Measurements from ENCODE around the gene NRXN2.
A peak's percentile ranks its signal among the peaks of the same experiment; 100 is the strongest.

The NRXN2 gene

DNA sequence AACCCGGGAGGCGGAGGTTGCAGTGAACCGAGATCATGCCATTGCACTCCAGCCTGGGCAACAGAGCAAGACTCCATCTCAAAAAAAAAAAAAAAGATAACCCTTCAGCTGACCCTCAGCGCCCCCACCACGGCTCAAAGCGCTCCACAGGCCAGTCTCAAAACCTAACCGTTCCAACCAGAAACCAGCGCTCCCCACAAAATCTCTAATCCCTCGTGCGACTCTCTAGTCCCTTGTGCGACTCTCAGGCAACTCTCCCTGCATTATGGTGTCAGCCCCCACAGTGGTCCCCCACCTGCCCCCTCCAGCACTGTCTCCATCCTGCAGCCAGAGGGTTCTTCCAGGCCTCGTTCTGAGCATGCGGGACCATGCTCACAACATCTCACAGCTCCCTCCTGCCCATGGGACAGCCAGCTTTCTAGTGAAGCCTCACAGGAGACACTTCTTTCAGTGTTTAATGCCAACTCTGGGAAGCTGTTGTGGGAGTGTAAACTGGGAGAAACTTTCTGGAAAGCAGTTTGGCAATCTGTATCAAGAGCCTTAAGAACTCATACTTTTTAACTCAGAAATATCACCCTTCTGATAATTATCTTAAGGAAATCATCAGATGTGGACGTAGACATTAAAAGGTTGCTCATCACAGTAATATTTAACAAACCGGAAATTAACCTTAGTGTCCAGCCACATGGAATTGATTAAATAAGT, 25.1 kb upstream of the NRXN2 start:
- H3K4me3 ChIP-seq (ENCODE audit: low read depth, low read length) = no peak overlapping the region
- H3K27me3 ChIP-seq (ENCODE audit: control insufficient read depth, insufficient read depth, low read length) = peaks cover 5% of the 10 kb centered on the region
- no peaks in the 10 kb centered on the region for H3K9me3 ChIP-seq (ENCODE audit: control insufficient read depth, insufficient read depth, low read length)

GRCh38 chr11:64746486-64746885, 23.5 kb upstream of the NRXN2 start:
- no peaks in the 10 kb centered on the region for H3K4me1 ChIP-seq (ENCODE audit: control insufficient read depth, insufficient read depth, low read length)
- no peaks in the 10 kb centered on the region for H3K9me3 ChIP-seq (ENCODE audit: control insufficient read depth, insufficient read depth, low read length)
- H3K27me3 ChIP-seq (ENCODE audit: control insufficient read depth, insufficient read depth, low read length) = peaks cover 5% of the 10 kb centered on the region
- H3K36me3 ChIP-seq (ENCODE audit: control insufficient read depth, insufficient read depth, low read length) = no peaks in the 10 kb centered on the region
- H3K9ac ChIP-seq (ENCODE audit: low read depth, low read length) = no peak overlapping the region
- peak overlapping the region; percentile 78 for H3K4me3 ChIP-seq (ENCODE audit: low read depth, low read length)

More for the DNA sequence above, 25.1 kb upstream of the NRXN2 start:
- Histone ChIP-seq H3K36me3 (ENCODE audit: control insufficient read depth, insufficient read depth, low read length) (no peaks in the 10 kb centered on the region), H3K9ac (ENCODE audit: low read depth, low read length) (no peak overlapping the region), H3K4me1 (ENCODE audit: control insufficient read depth, insufficient read depth, low read length) (peaks cover 2% of the 10 kb centered on the region)

DNA sequence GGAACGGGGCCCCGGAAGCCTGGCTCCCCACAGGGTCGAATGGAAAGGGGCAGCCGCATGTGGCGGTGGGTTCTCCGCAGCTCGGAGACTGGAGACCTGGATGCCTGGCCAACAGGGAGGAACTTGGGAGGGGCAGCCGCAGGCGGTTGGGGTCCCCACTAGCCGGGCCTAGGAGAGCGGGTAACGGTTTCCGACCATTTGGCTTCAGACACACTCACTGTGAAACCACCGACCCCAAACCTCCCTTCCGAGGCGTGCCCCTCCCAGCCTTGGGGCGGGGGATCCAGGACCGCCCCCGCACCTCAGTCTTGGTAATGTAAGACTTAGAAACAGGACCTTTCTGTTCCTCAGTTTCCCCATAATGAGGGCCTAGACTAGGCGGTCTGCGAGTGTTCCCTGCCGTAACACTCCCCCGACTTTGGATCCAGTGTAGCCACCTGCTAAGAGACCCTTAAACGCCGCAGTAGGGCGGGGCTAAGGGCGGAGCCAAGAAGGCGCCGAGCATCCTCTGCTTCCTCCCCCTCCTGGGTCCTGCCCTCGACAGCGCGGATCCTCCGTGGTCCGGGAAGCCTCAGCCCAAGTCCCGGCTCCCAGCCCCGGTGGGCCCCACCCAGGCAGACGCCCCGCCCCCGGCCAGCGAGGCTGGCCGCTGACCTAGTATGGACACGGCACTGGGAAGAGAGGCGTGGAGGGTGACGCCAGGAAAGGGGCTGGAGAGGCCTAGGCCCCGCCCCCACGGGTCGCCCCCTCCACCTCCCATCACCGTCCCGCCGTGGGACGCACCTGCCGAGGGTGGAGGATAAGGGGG, 22.7 kb upstream of the NRXN2 start:
- Histone ChIP-seq H3K4me3 (ENCODE audit: low read depth, low read length) (peak overlapping the region; percentile 78), H3K27me3 (ENCODE audit: control insufficient read depth, insufficient read depth, low read length) (peaks cover 5% of the 10 kb centered on the region), H3K9me3 (ENCODE audit: control insufficient read depth, insufficient read depth, low read length) (no peaks in the 10 kb centered on the region), H3K4me1 (ENCODE audit: control insufficient read depth, insufficient read depth, low read length) (peaks cover under 1% of the 10 kb centered on the region), H3K36me3 (ENCODE audit: control insufficient read depth, insufficient read depth, low read length) (no peaks in the 10 kb centered on the region), H3K9ac (ENCODE audit: low read depth, low read length) (no peak overlapping the region)

- Histone ChIP-seq H3K36me3 (ENCODE audit: control insufficient read depth, insufficient read depth, low read length) (no peaks in the 10 kb centered on the region), H3K9ac (ENCODE audit: low read depth, low read length) (no peak overlapping the region), H3K9me3 (ENCODE audit: control insufficient read depth, insufficient read depth, low read length) (no peaks in the 10 kb centered on the region), H3K4me1 (ENCODE audit: control insufficient read depth, insufficient read depth, low read length) (peaks cover 3% of the 10 kb centered on the region), H3K27me3 (ENCODE audit: control insufficient read depth, insufficient read depth, low read length) (peaks cover 5% of the 10 kb centered on the region), H3K4me3 (ENCODE audit: low read depth, low read length) (peak overlapping the region; percentile 78)
These were observed 22.2 kb upstream of the NRXN2 start for GRCh38 chr11:64745189-64745520.

- peaks cover 3% of the 10 kb centered on the region for H3K4me1 ChIP-seq (ENCODE audit: control insufficient read depth, insufficient read depth, low read length)
- peaks cover 5% of the 10 kb centered on the region for H3K27me3 ChIP-seq (ENCODE audit: control insufficient read depth, insufficient read depth, low read length)
- no peaks in the 10 kb centered on the region for H3K36me3 ChIP-seq (ENCODE audit: control insufficient read depth, insufficient read depth, low read length)
- no peak overlapping the region for H3K9ac ChIP-seq (ENCODE audit: low read depth, low read length)
- peak overlapping the region; percentile 84 for H3K4me3 ChIP-seq (ENCODE audit: low read depth, low read length)
- no peaks in the 10 kb centered on the region for H3K9me3 ChIP-seq (ENCODE audit: control insufficient read depth, insufficient read depth, low read length)
These were observed 21.7 kb upstream of the NRXN2 start for GRCh38 chr11:64744544-64745188.

GRCh38 chr11:64743591-64744543, 20.9 kb upstream of the NRXN2 start, which contains the start of gene RASGRP2:
TSS of gene RASGRP2 (minus strand) at chr11:64744142. CDS start at chr11:64742866, 1,276 bp downstream.
- Histone ChIP-seq H3K36me3 (ENCODE audit: control insufficient read depth, insufficient read depth, low read length) (no peaks in the 10 kb centered on the region), H3K4me1 (ENCODE audit: control insufficient read depth, insufficient read depth, low read length) (peaks cover 7% of the 10 kb centered on the region), H3K9ac (ENCODE audit: low read depth, low read length) (no peak within 1 kb of the TSS), H3K4me3 (ENCODE audit: low read depth, low read length) (peak within 1 kb of the TSS; percentile 84), H3K27me3 (ENCODE audit: control insufficient read depth, insufficient read depth, low read length) (peaks cover 5% of the 10 kb centered on the region), H3K9me3 (ENCODE audit: control insufficient read depth, insufficient read depth, low read length) (no peaks in the 10 kb centered on the region)

DNA sequence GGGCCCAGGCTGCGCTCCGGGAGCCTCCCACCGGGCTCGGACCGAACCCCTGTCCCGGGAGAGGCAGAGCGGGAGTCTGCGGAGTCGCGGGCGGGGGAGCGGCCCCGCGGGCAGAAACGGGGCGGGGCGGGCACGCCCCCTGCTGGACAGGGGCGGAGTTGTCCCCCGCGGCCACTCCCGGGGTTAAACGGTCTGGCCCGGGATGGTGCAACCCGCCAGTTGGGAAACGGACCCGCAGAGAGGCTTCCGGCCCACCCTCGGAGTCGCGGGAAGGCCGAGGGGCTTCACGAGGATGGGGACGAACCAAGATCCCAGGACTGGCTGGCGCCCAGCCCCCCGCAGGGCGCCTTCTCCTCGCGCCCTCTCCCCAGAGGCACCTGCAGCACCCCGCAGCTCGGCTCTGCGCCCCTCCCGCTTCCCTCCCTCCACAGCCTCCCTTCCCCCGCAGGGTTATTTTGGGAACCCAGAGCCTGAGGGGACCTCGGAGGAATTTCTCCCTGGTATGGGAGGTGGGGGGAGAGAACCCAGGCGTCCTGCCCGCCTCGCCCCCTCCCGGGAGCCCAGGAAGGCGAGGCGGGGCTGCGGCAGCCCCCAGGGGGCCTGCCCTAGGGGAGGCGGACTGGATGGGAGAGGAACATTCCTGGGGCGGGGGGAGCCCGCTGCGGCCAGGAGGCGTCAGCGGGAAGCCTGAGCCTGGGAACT, 20.0 kb upstream of the NRXN2 start:
- Histone ChIP-seq H3K9ac (ENCODE audit: low read depth, low read length) (peak overlapping the region; percentile 73), H3K9me3 (ENCODE audit: control insufficient read depth, insufficient read depth, low read length) (no peaks in the 10 kb centered on the region), H3K4me3 (ENCODE audit: low read depth, low read length) (peak overlapping the region; percentile 84), H3K36me3 (ENCODE audit: control insufficient read depth, insufficient read depth, low read length) (no peaks in the 10 kb centered on the region), H3K27me3 (ENCODE audit: control insufficient read depth, insufficient read depth, low read length) (peaks cover 5% of the 10 kb centered on the region), H3K4me1 (ENCODE audit: control insufficient read depth, insufficient read depth, low read length) (peaks cover 7% of the 10 kb centered on the region)

GRCh38 chr11:64742087-64742888, 19.3 kb upstream of the NRXN2 start:
- peak overlapping the region; percentile 84 for H3K4me3 ChIP-seq (ENCODE audit: low read depth, low read length)
- H3K36me3 ChIP-seq (ENCODE audit: control insufficient read depth, insufficient read depth, low read length) = no peaks in the 10 kb centered on the region
- H3K27me3 ChIP-seq (ENCODE audit: control insufficient read depth, insufficient read depth, low read length) = peaks cover 5% of the 10 kb centered on the region
- H3K9ac ChIP-seq (ENCODE audit: low read depth, low read length) = peak overlapping the region; percentile 73
- no peaks in the 10 kb centered on the region for H3K9me3 ChIP-seq (ENCODE audit: control insufficient read depth, insufficient read depth, low read length)
- peaks cover 7% of the 10 kb centered on the region for H3K4me1 ChIP-seq (ENCODE audit: control insufficient read depth, insufficient read depth, low read length)

DNA sequence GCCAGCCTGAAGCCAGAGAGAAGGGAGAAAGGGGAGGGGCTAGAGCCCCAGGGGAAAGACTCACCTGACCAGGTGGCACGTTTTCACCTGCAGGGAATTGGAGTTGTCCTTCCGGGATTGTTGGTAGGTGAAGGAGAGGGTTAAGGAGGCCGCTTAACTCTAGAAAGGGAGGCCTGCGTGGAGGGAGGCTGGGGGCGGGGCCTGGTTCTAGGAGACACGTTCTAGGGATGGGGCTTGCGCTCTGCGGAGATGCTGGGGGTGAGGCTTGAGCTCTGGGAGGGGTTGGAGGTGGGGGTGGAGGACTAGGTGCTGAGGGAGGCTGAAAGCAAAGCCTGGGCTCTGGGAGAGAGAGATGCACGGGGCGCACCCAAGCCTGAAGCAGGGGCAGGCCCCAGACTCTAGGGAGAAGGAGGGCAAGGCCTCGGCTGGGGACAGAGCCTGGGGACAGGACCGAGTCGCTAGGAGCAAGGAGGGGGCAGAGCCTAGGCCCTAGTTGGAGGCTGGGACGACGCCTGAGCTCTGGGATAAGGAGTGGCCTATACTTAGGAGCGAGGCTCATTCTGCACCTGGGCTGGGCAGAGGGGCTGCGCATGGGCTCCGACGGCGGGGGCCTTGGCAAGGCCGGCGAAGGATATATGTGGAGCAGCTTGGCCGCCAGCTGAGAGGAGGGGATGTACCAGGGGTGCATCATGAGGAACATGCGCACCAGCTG, 18.5 kb upstream of the NRXN2 start:
- peaks cover 7% of the 10 kb centered on the region for H3K4me1 ChIP-seq (ENCODE audit: control insufficient read depth, insufficient read depth, low read length)
- peaks cover 6% of the 10 kb centered on the region for H3K36me3 ChIP-seq (ENCODE audit: control insufficient read depth, insufficient read depth, low read length)
- H3K4me3 ChIP-seq (ENCODE audit: low read depth, low read length) = peak overlapping the region; percentile 84

DNA sequence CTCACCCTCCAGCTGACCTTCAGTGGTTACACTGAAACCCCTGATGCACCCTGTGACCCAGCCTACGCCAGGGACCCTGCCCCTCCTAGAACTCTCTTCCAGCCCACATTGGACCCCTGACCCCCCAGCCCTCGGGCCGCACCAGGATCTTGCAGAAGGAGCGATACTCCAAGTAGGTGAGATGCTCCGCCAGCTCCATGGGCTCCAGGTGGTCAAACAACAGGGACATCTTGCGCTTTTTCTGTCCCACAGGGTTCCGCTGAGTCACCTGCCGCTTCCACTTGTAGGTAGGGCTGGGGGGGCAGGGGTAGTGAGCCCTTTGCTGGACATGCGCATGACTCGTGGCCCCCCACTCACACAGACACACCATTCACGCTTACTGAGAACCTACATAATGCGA, 16.9 kb upstream of the NRXN2 start:
- no peak overlapping the region for H3K4me3 ChIP-seq (ENCODE audit: low read depth, low read length)
- peaks cover 17% of the 10 kb centered on the region for H3K36me3 ChIP-seq (ENCODE audit: control insufficient read depth, insufficient read depth, low read length)
- H3K9ac ChIP-seq (ENCODE audit: low read depth, low read length) = no peak overlapping the region
- H3K4me1 ChIP-seq (ENCODE audit: control insufficient read depth, insufficient read depth, low read length) = peaks cover 7% of the 10 kb centered on the region
- H3K9me3 ChIP-seq (ENCODE audit: control insufficient read depth, insufficient read depth, low read length) = no peaks in the 10 kb centered on the region
- peaks cover 5% of the 10 kb centered on the region for H3K27me3 ChIP-seq (ENCODE audit: control insufficient read depth, insufficient read depth, low read length)

More for the DNA sequence above, 18.5 kb upstream of the NRXN2 start:
- H3K27me3 ChIP-seq (ENCODE audit: control insufficient read depth, insufficient read depth, low read length) = peaks cover 5% of the 10 kb centered on the region
- no peaks in the 10 kb centered on the region for H3K9me3 ChIP-seq (ENCODE audit: control insufficient read depth, insufficient read depth, low read length)
- H3K9ac ChIP-seq (ENCODE audit: low read depth, low read length) = no peak overlapping the region

All from iPS-15b (cell line).